CD14-positive monocyte (primary cell): ENCODE results near the gene FAM168A. TPM values are rescaled to one million over a fixed set of nuclear protein-coding genes. Genes with fewer than 3 reads are reported as not detected.

Source experiments
- DNase-seq, 3 donors: peaks; one replicate each; pipeline ENCODE4 v3.0.0-alpha.2; 2011 to 2022
- H2AFZ ChIP-seq: 2 replicates; pipeline ENCODE4 v1.6.0; 2012; ENCODE audit warnings: mild to moderate bottlenecking, low read depth, low read length, inconsistent platforms; ENCODE audit not compliant: insufficient read depth, poor library complexity, severe bottlenecking
- H3K27ac ChIP-seq, 2 donors: 1 replicate in 1 of 2; 2 replicates in 1 of 2; pipeline ENCODE4 v1.5.1; 2012 to 2013; ENCODE audit warnings: low read length in 2 of 2, control low read depth in 1 of 2, inconsistent platforms in 1 of 2, low read depth in 1 of 2, mild to moderate bottlenecking in 1 of 2
- H3K27me3 ChIP-seq, 2 donors: one replicate each; pipeline versions ENCODE4 v1.6.0 to v1.6.1; 2011 to 2013; ENCODE audit warnings: low read length in 2 of 2; ENCODE audit not compliant: control insufficient read depth in 2 of 2, insufficient read depth in 2 of 2
- H3K36me3 ChIP-seq, 2 donors: replicated peaks in 1 of 2; 1 replicate in 1 of 2; 2 replicates in 1 of 2; pipeline versions ENCODE4 v1.5.1 to v1.6.1; 2012 to 2013; ENCODE audit warnings: low read length in 2 of 2, control low read depth in 1 of 2, inconsistent platforms in 1 of 2, mild to moderate bottlenecking in 1 of 2; ENCODE audit not compliant: insufficient read depth in 2 of 2, control insufficient read depth in 1 of 2
- H3K4me1 ChIP-seq, 2 donors: 1 replicate in 1 of 2; 2 replicates in 1 of 2; pipeline versions ENCODE4 v1.5.1 to v1.6.1; 2012 to 2013; ENCODE audit warnings: low read length in 2 of 2, control low read depth in 1 of 2, inconsistent platforms in 1 of 2, mild to moderate bottlenecking in 1 of 2, moderate library complexity in 1 of 2; ENCODE audit not compliant: insufficient read depth in 2 of 2, control insufficient read depth in 1 of 2
- H3K4me2 ChIP-seq: replicated peaks from 2 replicates; pipeline ENCODE3; 2012; ENCODE audit warnings: low read length, moderate library complexity, mild to moderate bottlenecking; ENCODE audit not compliant: poor library complexity, severe bottlenecking; ENCODE audit errors: extremely low read depth
- H3K4me3 ChIP-seq, 3 experiments: fragments of 200-600 bp in 1 of 3; sonication (generic) in 1 of 3; replicated peaks in 1 of 3; 1 replicate in 2 of 3; 2 replicates in 1 of 3; pipeline ENCODE4 v1.5.1; 2011 to 2013; ENCODE audit warnings: low read length in 3 of 3, mild to moderate bottlenecking in 3 of 3, control low read depth in 2 of 3, low read depth in 2 of 3, inconsistent platforms in 1 of 3, moderate library complexity in 1 of 3
- H3K79me2 ChIP-seq: 2 replicates; pipeline ENCODE4 v1.6.0; 2012; ENCODE audit warnings: mild to moderate bottlenecking, control low read depth, inconsistent platforms, low read length, moderate library complexity; ENCODE audit not compliant: insufficient read depth
- H3K9ac ChIP-seq: 2 replicates; pipeline ENCODE4 v1.6.0; 2017; ENCODE audit warnings: low read length, mild to moderate bottlenecking; ENCODE audit not compliant: insufficient read depth, poor library complexity, severe bottlenecking
- H3K9me3 ChIP-seq, 2 donors: replicated peaks in 1 of 2; 1 replicate in 1 of 2; 2 replicates in 1 of 2; pipeline versions ENCODE4 v1.5.1 to v1.6.1; 2012 to 2013; ENCODE audit warnings: low read length in 2 of 2, control low read depth in 1 of 2; ENCODE audit not compliant: control insufficient read depth in 1 of 2, insufficient read depth in 1 of 2
- H4K20me1 ChIP-seq: 2 replicates; pipeline ENCODE4 v1.6.0; 2012; ENCODE audit warnings: mild to moderate bottlenecking, low read length, control low read depth, moderate library complexity; ENCODE audit not compliant: insufficient read depth
- H3K27ac Mint-ChIP-seq, 7 donors: one replicate each; pipeline ENCODE4 v1.8.0; 2020; ENCODE audit warnings: mild to moderate bottlenecking in 7 of 7, mixed read lengths in 7 of 7, moderate library complexity in 6 of 7, inconsistent platforms in 2 of 7
- H3K27me3 Mint-ChIP-seq, 3 donors: one replicate each; pipeline ENCODE4 v1.8.0; 2021 to 2022; ENCODE audit warnings: low read depth in 3 of 3, mild to moderate bottlenecking in 3 of 3, mixed read lengths in 3 of 3, moderate library complexity in 3 of 3, inconsistent platforms in 1 of 3
- H3K36me3 Mint-ChIP-seq, 2 donors: one replicate each; pipeline ENCODE4 v1.8.0; 2020; ENCODE audit warnings: mixed read lengths in 2 of 2, inconsistent platforms in 1 of 2, mild to moderate bottlenecking in 1 of 2
- H3K4me1 Mint-ChIP-seq: one replicate; pipeline ENCODE4 v1.8.0; 2020; ENCODE audit warnings: mild to moderate bottlenecking, mixed read lengths
- H3K4me3 Mint-ChIP-seq, 2 donors: one replicate each; pipeline ENCODE4 v1.8.0; 2020; ENCODE audit warnings: mild to moderate bottlenecking in 2 of 2, mixed read lengths in 2 of 2, moderate library complexity in 1 of 2
- H3K9me3 Mint-ChIP-seq, 7 donors: one replicate each; pipeline ENCODE4 v1.8.0; 2020 to 2022; ENCODE audit warnings: mixed read lengths in 7 of 7, mild to moderate bottlenecking in 6 of 7, moderate library complexity in 6 of 7, inconsistent platforms in 2 of 7
- CTCF ChIP-seq: fragments of 200-600 bp; IDR thresholded peaks from one replicate; pipeline ENCODE4 v1.8.0; 2022; ENCODE audit warnings: antibody characterized with exemption, mild to moderate bottlenecking
- WGBS: methylation state at CpG from one replicate; pipeline ENCODE4 v1.1.5; 2013; ENCODE audit warnings: missing lambda C conversion rate; ENCODE audit not compliant: insufficient coverage; 5-methylcytosine and 5-hydroxymethylcytosine counted together
- intact Hi-C, 2 donors: fragments of 100-400 bp; cut with micrococcal nuclease; formaldehyde crosslinking; loops; one replicate each; pipeline versions ENCODE4 v1.15.0 to v1.15.1; 2023
- polyA plus RNA-seq, 3 donors: library from polyadenylated mRNA; depleted of rRNA in 1 of 3; unstranded in 2 of 3; stranded (reverse) in 1 of 3; fragments of 300-500 nt in 2 of 3; fragments of >200 nt in 1 of 3; fragmentation: Illumina TruSeq in 2 of 3; gene quantifications; 1 replicate in 2 of 3; 2 replicates in 1 of 3; pipeline ENCODE4 v1.2.3, GENCODE V29; 2012 to 2021

Gene FAM168A
- polyA plus RNA-seq, 3 donors, result 1.4 to 13.3 (median 2.1) TPM

DNA sequence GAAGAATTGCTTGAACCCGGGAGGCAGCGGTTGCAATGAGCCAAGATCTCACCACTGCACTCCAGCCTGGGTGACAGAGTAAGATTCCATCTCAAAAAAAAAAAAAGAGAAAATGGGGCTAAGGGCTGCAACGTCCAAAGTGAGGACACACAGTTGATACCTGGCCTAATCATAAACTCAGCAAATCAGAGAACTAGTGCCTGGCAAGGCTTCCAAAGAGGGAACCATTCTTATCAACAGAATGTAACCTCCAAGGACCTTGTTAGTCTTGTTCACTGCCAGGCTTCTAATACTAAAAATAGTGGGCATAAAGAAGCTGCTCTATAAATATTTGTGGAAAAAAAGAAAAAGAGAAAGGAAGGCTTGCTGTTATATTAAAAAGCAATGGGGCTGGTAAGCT lies 42.3 kb downstream of the FAM168A start:
- H3K4me3 Mint-ChIP-seq, result no peak overlapping the region
- intact Hi-C loops, result no loop called here
- no peak overlapping the region for H3K4me3 ChIP-seq
- H4K20me1 ChIP-seq, result peaks cover 7% of the 10 kb centered on the region
- peaks cover 8 to 11% of the 10 kb centered on the region in 2 donors for H3K36me3 Mint-ChIP-seq
- DNase-seq, result no peak
- H3K4me2 ChIP-seq, result no peak overlapping the region
- H3K27me3 Mint-ChIP-seq, result peaks cover 0 to 2% (median 0%) of the 10 kb centered on the region in 3 donors
- H3K27me3 ChIP-seq, result no peaks in the 10 kb centered on the region
- H3K9ac ChIP-seq, result no peak overlapping the region
- TF ChIP-seq CTCF, result no peak
- no peaks in the 10 kb centered on the region for H3K9me3 ChIP-seq
- H3K27ac ChIP-seq, result peak overlapping the region in 1 of 2 donors; percentile 69
- WGBS, result 83% methylated on average over 1 of the region's 3 CpGs
- no peak overlapping the region for H2AFZ ChIP-seq
- peaks cover 37% of the 10 kb centered on the region for H3K79me2 ChIP-seq
- peaks cover 21% of the 10 kb centered on the region for H3K4me1 Mint-ChIP-seq
- no peaks in the 10 kb centered on the region for H3K36me3 ChIP-seq
- no peaks in the 10 kb centered on the region for H3K9me3 Mint-ChIP-seq
- peaks cover 10 to 12% of the 10 kb centered on the region in 2 donors for H3K4me1 ChIP-seq
- H3K27ac Mint-ChIP-seq, result no peak overlapping the region

GRCh38 chr11:73554671-73555320 lies 43.1 kb downstream of the FAM168A start:
- peaks cover 10 to 12% of the 10 kb centered on the region in 2 donors for H3K4me1 ChIP-seq
- H2AFZ ChIP-seq, result no peak overlapping the region
- Mint-ChIP-seq H3K9me3 (no peaks in the 10 kb centered on the region), H3K27me3 (peaks cover 0 to 2% (median 0%) of the 10 kb centered on the region in 3 donors), H3K27ac (peak overlapping the region in 5 of 7 donors; percentile 41 to 86 (median 76)), H3K4me3 (peak overlapping the region in 1 of 2 donors; percentile 77), H3K36me3 (peaks cover 8 to 11% of the 10 kb centered on the region in 2 donors), H3K4me1 (peaks cover 21% of the 10 kb centered on the region)
- no peak overlapping the region for H3K9ac ChIP-seq
- H3K4me3 ChIP-seq, result no peak overlapping the region
- no peak for TF ChIP-seq CTCF
- H3K36me3 ChIP-seq, result no peaks in the 10 kb centered on the region
- H3K9me3 ChIP-seq, result no peaks in the 10 kb centered on the region
- peak overlapping the region; percentile 34 for H3K4me2 ChIP-seq
- no CpG with 5 or more reads among the region's 1 CpG for WGBS
- peaks cover 7% of the 10 kb centered on the region for H4K20me1 ChIP-seq
- intact Hi-C loops, result no loop called here
- DNase-seq, result peak; percentile 22 to 59 (median 45)
- H3K79me2 ChIP-seq, result peaks cover 40% of the 10 kb centered on the region
- H3K27ac ChIP-seq, result peak overlapping the region in 1 of 2 donors; percentile 69
- H3K27me3 ChIP-seq, result no peaks in the 10 kb centered on the region
